Thoracic aorta endothelial cell (primary cell): ENCODE results near the gene HSD17B12. TPM values are rescaled to one million over a fixed set of nuclear protein-coding genes. Genes with fewer than 3 reads are reported as not detected.

ENCODE experiments used
- small RNA-seq: library from RNA; depleted of rRNA; stranded (forward); fragments of <200 nt; gene quantifications from one replicate; pipeline ENCODE3, GENCODE V24; 2012
- total RNA-seq: library from RNA; depleted of rRNA; stranded (reverse); fragments of >200 nt; gene quantifications from 2 replicates; pipeline ENCODE4 v1.2.3, GENCODE V29; 2012

Gene HSD17B12
- total RNA-seq: 149 and 228 TPM in 2 replicates

GRCh38 chr11:43680521-43681400 lies at the start of gene HSD17B12:
Gene HSD17B12 (plus strand): TSS chr11:43680738. CDS start chr11:43680828, 90 bp downstream.

GRCh38 chr11:43880640-43881159 lies 200.2 kb downstream of the HSD17B12 start, which contains the start of gene ALKBH3:
Gene ALKBH3 (plus strand): TSS chr11:43880831. CDS start chr11:43882653, 1,822 bp downstream.

Small RNA genes lying within 50 kb of the gene (small RNA-seq; reads per million reads assigned to genes)
- gene PHBP2 (not detected), gene RPL23AP63 (not detected)

Other genes starting within 250 kb of the HSD17B12 start
- gene ALKBH3, start 200.1 kb downstream of the HSD17B12 start, total RNA-seq: 40.5 and 51.7 TPM in 2 replicates